SK-N-SH treated with all-trans-retinoic acid at 6 μM for 48 hours (cell line): Measurements from ENCODE around the gene LRRK1.

Source experiments
- OSR1 ChIP-seq: fragments of 250-450 bp; sonication (Bioruptor Pico); IDR thresholded peaks from 2 replicates; pipeline ENCODE4 v1.8.0; 2022; ENCODE audit warnings: moderate library complexity, mild to moderate bottlenecking, inconsistent platforms
- RARB ChIP-seq: fragments of 250-450 bp; sonication (Bioruptor Pico); IDR thresholded peaks from 2 replicates; pipeline ENCODE4 v1.8.0; 2021; ENCODE audit warnings: mild to moderate bottlenecking, moderate library complexity
- SNAI2 ChIP-seq: fragments of 250-450 bp; sonication (Bioruptor Pico); IDR thresholded peaks from 2 replicates; pipeline ENCODE4 v1.5.0; 2020; ENCODE audit warnings: mild to moderate bottlenecking, moderate library complexity
- TOX ChIP-seq: fragments of 250-450 bp; sonication (Bioruptor Pico); IDR thresholded peaks from 2 replicates; pipeline ENCODE4 v1.8.0; 2021; ENCODE audit warnings: mild to moderate bottlenecking, moderate library complexity, borderline replicate concordance
- ZFP3 ChIP-seq: fragments of 250-450 bp; sonication (Bioruptor Pico); IDR thresholded peaks from 2 replicates; pipeline ENCODE4 v1.5.0; 2020; ENCODE audit warnings: mild to moderate bottlenecking, moderate library complexity

DNA sequence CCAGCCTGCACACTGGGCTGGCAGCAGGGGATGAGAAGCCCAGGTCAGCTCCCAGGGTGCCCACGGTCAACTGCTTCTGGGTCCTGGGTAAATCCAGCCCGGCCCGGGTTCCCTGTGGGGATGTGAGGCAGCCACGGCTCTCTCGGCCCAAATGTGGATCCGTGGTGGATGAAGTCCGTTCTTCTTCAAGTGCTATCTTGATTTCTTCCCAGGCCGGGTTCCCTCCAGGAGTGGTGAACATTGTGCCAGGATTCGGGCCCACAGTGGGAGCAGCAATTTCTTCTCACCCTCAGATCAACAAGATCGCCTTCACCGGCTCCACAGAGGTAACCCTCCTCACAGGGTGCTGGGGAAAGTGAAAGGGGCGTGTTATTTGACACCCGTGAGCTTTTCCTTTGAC lies 23.4 kb upstream of the LRRK1 start:
- TF ChIP-seq OSR1 (CRISPR knock-in tag) (no peak), ZFP3 (CRISPR knock-in tag) (no peak), SNAI2 (CRISPR knock-in tag) (no peak), TOX (CRISPR knock-in tag) (no peak), RARB (no peak)
